Breast epithelium (tissue), 4 donors: Measurements from ENCODE around the gene IAH1. TPM values are rescaled to one million over a fixed set of nuclear protein-coding genes. Genes with fewer than 3 reads are reported as not detected.

Source experiments
- DNase-seq, 2 donors: peaks; one replicate each; pipeline ENCODE4 v3.0.0-alpha.2; 2019; ENCODE audit warnings: low spot score in 2 of 2
- H3K27ac ChIP-seq, 2 donors: fragments of 200-600 bp; sonication (generic) in 1 of 2; one replicate each; pipeline ENCODE4 v1.5.1; 2016 to 2019; ENCODE audit warnings: mild to moderate bottlenecking in 1 of 2
- H3K27me3 ChIP-seq, 2 donors: fragments of 200-600 bp; sonication (generic) in 1 of 2; one replicate each; pipeline versions ENCODE4 v1.5.1 to v1.6.0; 2017 to 2019; ENCODE audit warnings: control low read depth in 1 of 2, mild to moderate bottlenecking in 1 of 2
- H3K36me3 ChIP-seq: fragments of 200-600 bp; one replicate; pipeline ENCODE4 v1.5.1; 2019
- H3K4me1 ChIP-seq, 2 donors: fragments of 200-600 bp; sonication (generic); one replicate each; pipeline ENCODE4 v1.5.1; 2016 to 2019; ENCODE audit warnings: control low read depth in 1 of 2
- H3K4me3 ChIP-seq, 3 donors: fragments of 200-600 bp; sonication (generic); 1 replicate in 2 of 3; 2 replicates in 1 of 3; pipeline ENCODE4 v1.5.1; 2016 to 2019; ENCODE audit warnings: mild to moderate bottlenecking in 3 of 3, moderate library complexity in 2 of 3
- H3K9me3 ChIP-seq, 2 donors: fragments of 200-600 bp; sonication (generic) in 1 of 2; one replicate each; pipeline ENCODE4 v1.5.1; 2016 to 2019; ENCODE audit warnings: control low read depth in 1 of 2
- POLR2A ChIP-seq: fragments of 450-650 bp; IDR thresholded peaks from one replicate; pipeline ENCODE4 v1.6.1; 2016; ENCODE audit warnings: antibody characterized with exemption, mild to moderate bottlenecking, moderate library complexity
- POLR2AphosphoS5 ChIP-seq, 3 donors: sonication (generic); formaldehyde crosslinking; IDR thresholded peaks; one replicate each; pipeline ENCODE4 v1.6.1; 2017; ENCODE audit warnings: antibody characterized with exemption in 3 of 3
- intact Hi-C: fragments of 100-400 bp; cut with DNase I; formaldehyde crosslinking; loops from one replicate; pipeline ENCODE4 v1.15.1; 2023; ENCODE audit warnings: low total_unique reads
- total RNA-seq, 3 donors: library from RNA; depleted of rRNA; stranded (reverse); fragments of >200 nt; gene quantifications; one replicate each; pipeline ENCODE4 v1.1.0, GENCODE V29; 2016
- TF ChIP-seq, protein P1 (sequence below), 3 donors: fragments of 450-650 bp; IDR thresholded peaks; one replicate each; pipeline ENCODE4 v1.5.1; 2016 to 2017; ENCODE audit warnings: antibody characterized with exemption in 3 of 3, mild to moderate bottlenecking in 3 of 3, moderate library complexity in 3 of 3

The IAH1 gene
- total RNA-seq, 3 donors from 2014 or later: 39.5 to 84.7 (median 54.7) TPM

DNA sequence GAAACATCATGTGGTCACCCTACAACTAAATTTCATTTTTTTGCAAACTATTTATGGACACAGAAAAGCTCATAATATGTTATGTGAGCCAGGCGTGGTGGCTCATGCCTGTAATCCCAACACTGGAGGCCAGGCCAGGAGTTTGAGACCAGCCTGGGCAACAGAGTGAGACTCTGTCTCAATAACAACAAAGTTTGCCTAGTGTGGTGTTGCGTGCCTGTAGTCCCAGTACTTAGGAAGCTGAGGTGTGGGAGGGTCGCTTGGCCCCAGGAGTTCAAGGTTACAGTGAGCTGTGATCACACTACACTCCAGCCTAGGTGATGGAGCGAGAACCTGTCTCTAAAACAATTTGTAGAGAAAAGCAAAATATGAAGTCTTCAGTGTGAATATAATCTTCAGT lies 5.8 kb downstream of the IAH1 start:
- no peak overlapping the region for H3K27ac ChIP-seq
- no peaks in the 10 kb centered on the region for H3K4me1 ChIP-seq
- intact Hi-C loops: no loop called here
- TF ChIP-seq POLR2AphosphoS5 (IDR thresholded peaks at IDR 0.05) (no peak), POLR2A (no peak)
- TF ChIP-seq, protein P1, sequence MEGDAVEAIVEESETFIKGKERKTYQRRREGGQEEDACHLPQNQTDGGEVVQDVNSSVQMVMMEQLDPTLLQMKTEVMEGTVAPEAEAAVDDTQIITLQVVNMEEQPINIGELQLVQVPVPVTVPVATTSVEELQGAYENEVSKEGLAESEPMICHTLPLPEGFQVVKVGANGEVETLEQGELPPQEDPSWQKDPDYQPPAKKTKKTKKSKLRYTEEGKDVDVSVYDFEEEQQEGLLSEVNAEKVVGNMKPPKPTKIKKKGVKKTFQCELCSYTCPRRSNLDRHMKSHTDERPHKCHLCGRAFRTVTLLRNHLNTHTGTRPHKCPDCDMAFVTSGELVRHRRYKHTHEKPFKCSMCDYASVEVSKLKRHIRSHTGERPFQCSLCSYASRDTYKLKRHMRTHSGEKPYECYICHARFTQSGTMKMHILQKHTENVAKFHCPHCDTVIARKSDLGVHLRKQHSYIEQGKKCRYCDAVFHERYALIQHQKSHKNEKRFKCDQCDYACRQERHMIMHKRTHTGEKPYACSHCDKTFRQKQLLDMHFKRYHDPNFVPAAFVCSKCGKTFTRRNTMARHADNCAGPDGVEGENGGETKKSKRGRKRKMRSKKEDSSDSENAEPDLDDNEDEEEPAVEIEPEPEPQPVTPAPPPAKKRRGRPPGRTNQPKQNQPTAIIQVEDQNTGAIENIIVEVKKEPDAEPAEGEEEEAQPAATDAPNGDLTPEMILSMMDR (IDR thresholded peaks at IDR 0.05): no peak
- DNase-seq: no peak
- no peaks in the 10 kb centered on the region for H3K9me3 ChIP-seq
- no peaks in the 10 kb centered on the region for H3K27me3 ChIP-seq
- no peaks in the 10 kb centered on the region for H3K36me3 ChIP-seq
- H3K4me3 ChIP-seq: no peak overlapping the region

DNA sequence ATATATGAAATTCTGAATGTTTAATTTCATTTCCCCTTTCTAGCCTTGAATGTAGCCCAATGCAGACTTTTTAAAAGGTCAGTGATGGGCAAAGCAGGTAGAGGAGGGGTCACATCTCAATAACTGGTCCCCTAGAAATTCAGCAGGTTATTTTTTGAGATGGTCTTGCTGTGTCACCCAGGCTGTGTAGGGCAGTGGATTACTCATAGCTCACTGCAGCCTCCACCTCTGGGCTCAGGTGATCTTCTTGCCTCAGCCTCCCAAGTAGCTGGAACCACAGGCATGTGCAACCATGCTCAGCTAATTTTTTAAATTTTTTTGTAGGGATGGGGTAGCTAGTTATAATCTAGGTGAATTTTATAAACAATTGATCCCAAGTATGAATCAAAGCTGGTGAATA lies 8.8 kb downstream of the IAH1 start:
- no peak overlapping the region for H3K27ac ChIP-seq
- intact Hi-C loops: no loop called here
- DNase-seq: no peak
- no peaks in the 10 kb centered on the region for H3K36me3 ChIP-seq
- TF ChIP-seq POLR2A: no peak
- no peak for TF ChIP-seq POLR2AphosphoS5 (IDR thresholded peaks at IDR 0.05)
- TF ChIP-seq, protein P1 (IDR thresholded peaks at IDR 0.05): no peak
- no peak overlapping the region for H3K4me3 ChIP-seq
- H3K27me3 ChIP-seq: no peaks in the 10 kb centered on the region
- no peaks in the 10 kb centered on the region for H3K9me3 ChIP-seq
- H3K4me1 ChIP-seq: no peaks in the 10 kb centered on the region

DNA sequence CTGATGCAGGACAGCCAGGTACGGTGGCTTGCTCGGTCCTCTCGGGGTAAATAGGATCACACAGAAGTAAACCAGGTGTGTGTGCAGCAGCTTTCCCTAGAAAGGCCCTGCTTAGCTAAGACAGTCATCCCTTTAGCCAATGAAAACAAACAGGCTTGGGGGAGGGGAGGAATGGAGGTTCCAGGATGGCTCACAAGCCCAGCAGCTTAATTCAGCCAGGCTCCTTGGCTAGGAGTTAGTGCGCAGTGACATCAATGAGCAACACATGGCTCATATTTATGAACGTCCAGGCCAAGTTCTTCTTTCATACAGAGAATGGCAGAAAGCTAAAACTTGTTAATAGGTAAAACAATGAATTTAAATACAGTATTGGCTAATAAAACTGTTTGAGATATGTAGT lies 10.2 kb downstream of the IAH1 start:
- H3K4me1 ChIP-seq: no peaks in the 10 kb centered on the region
- no peaks in the 10 kb centered on the region for H3K27me3 ChIP-seq
- TF ChIP-seq POLR2AphosphoS5 (IDR thresholded peaks at IDR 0.05): no peak
- no peak for TF ChIP-seq POLR2A
- TF ChIP-seq, protein P1 (IDR thresholded peaks at IDR 0.05): no peak
- H3K4me3 ChIP-seq: no peak overlapping the region
- H3K27ac ChIP-seq: no peak overlapping the region
- intact Hi-C loops: no loop called here
- H3K9me3 ChIP-seq: no peaks in the 10 kb centered on the region
- no peak for DNase-seq
- peaks cover 7% of the 10 kb centered on the region for H3K36me3 ChIP-seq

DNA sequence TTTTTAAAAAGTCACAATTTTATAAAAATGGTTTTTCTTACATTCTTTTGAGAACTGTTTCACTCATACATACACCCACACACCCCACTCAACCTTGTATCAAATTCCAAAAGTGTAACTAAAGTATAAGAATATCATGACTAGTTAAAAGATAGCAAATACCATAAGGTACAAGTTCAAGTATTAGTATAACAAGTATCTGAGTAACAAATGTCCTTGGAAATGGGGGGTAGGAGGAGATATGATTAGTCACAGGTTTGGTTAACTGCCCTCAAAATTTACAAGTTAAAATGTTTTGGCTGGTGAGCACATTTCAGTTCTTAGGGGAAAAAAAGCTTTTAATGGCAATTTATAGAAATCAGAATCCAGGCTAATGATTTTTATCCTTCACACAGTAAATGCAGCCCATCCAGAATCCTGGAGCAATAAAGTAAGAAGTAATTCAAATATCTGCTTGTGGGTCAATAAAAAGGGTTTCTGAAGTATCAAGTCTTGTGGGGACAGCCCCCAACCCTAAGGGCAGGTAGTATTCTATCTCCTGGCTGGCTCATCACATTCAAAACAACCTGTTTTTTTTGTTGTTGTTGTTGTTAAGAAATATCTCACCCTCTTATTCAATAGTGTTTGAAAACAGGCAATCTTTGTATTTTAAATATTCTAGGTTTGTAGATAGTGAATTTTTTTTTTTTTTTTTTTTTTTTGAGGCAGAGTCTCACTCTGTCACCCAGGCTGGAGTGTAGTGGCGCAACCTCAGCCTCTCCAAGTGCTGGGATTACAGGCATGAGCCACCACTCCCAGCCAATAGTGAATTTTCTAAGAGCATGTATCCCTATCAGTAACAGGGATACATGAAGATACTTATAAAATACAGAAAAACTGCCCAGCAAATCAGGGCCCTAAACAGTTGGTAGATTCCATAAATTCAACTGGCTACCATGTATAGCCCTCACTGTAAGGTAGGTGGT lies 14.5 kb downstream of the IAH1 start:
- Histone ChIP-seq H3K4me1 (no peaks in the 10 kb centered on the region), H3K27me3 (no peaks in the 10 kb centered on the region), H3K9me3 (no peaks in the 10 kb centered on the region), H3K36me3 (peaks cover 22% of the 10 kb centered on the region), H3K27ac (no peak overlapping the region), H3K4me3 (no peak overlapping the region)
- intact Hi-C loops: no loop called here
- TF ChIP-seq POLR2AphosphoS5 (IDR thresholded peaks at IDR 0.05) (no peak), POLR2A (no peak)
- TF ChIP-seq, protein P1 (IDR thresholded peaks at IDR 0.05): no peak
- DNase-seq: no peak

DNA sequence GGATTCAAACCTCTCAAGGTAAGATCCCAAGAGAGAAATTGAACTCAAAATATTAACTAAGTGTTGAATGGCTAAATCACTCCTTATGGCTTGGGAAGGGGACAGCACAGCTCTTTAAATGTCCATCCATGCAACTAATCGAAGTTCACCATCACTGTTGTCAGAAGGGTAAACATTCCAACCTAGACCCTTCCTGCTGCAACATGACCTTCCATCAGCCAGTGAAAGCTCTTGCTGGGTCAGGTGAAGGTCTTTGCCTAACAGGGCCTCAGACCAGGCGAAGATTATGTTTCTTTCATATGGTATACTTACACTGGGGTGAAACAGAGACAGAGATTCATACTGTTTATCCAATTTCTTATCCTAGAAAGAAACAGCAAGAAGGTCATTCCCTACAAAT lies 16.4 kb downstream of the IAH1 start:
- H3K36me3 ChIP-seq: peaks cover 29% of the 10 kb centered on the region
- TF ChIP-seq POLR2AphosphoS5 (IDR thresholded peaks at IDR 0.05): no peak
- TF ChIP-seq, protein P1 (IDR thresholded peaks at IDR 0.05): no peak
- no peak for TF ChIP-seq POLR2A
- intact Hi-C loops: no loop called here

More for the DNA sequence above, 16.4 kb downstream of the IAH1 start:
- no peak for DNase-seq
- no peaks in the 10 kb centered on the region for H3K4me1 ChIP-seq
- no peak overlapping the region for H3K4me3 ChIP-seq
- H3K9me3 ChIP-seq: no peaks in the 10 kb centered on the region
- no peaks in the 10 kb centered on the region for H3K27me3 ChIP-seq
- no peak overlapping the region for H3K27ac ChIP-seq
